Measurements from ENCODE around the gene PRKCSH.

Gene PRKCSH

DNA sequence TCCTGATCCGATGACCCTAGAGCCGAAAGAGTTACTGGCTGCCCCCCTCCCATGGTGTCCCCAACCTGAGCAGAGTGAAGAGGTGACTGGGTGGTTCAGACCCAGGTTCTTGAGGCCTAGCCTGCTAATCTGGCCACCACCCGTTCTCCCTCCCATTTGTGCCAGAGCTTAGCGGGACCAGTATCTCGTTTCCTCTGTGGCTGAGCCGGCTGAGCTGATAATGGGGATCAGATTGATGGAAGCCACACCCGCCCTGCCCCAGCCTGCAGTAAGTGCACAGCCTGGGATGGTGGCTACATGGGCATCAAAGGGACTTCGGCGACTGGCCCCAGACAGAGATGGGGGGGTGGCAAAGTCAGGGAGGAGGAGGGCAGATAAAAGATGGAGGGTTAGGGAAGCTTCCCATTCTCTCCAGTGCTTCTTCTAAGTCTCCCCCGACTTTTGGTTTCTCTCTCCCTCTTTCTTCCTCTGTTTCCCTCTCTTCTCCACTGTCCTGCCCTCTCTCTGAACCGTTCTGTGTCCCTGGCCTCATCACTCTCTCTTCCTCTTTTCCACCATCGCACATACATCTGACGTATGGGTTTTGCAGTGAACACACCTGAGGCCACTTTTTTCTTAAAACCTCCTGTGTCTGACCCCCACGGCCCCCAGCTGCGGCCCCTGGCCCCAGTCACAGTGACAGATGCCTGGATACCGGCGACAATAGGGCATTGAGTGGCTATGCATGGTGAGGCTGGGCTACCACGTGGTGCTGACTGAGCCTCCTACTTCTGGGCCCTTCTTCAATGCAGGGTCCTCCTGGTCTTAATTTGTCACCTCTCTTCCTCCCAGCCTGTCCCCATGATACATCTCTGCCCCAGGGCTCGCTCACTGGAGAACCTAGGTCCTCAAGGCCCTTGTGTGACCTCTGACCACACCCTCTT, 43.0 kb downstream of the PRKCSH start:
- DNase-seq (ENCODE audit: low read depth), result no peak

- DNase-seq (ENCODE audit: low read depth), result no peak
Measured at GRCh38 chr19:11479090-11479897, 43.9 kb downstream of the PRKCSH start.

GRCh38 chr19:11479898-11480714, 44.7 kb downstream of the PRKCSH start:
- no peak for DNase-seq (ENCODE audit: low read depth)

DNA sequence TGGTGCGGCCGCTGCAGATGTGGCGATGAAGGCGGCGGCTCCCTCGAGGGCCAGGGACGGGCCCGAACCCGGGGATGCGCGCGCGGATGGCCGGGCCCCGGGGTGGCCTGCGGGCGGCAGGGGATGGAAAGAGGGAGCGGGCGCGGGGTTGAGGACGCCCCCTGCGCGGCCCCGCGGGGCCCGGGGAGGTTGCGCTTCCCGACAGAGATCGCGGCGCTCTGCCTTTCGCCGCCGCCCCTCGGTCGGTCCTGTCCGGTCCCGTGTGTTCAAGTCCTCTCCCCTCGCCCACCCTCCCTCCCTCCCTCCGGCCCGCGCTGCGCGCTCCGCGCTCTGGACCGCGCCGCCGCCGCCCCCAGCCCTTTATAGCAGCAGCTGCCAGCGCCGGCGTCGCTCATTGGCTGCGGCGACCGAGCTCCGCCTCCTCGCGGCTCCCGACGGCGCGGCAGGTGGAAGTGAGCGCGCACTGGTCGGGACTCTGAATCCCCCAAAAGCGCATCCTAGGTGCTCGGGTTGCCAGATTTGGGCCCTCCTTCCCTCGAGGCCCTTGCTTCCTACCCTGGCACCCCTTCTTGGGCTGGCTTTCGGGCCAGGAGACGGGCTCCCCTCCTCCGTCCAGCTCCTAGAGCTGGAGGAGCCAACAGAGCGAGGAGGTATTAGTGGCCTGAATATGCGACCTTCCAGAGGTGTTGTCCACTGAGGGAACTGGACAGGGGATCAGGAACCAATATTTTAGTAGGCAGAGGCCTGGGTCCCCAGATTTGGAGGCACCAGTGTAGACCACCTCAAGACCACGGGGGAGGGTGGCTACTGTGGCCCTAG, 45.5 kb downstream of the PRKCSH start, which contains the start of gene ELAVL3:
ELAVL3 (minus strand) TSS at position 332 of the 819 bp plus-strand sequence. CDS start 438 bp downstream, outside the sequence.
- DNase-seq (ENCODE audit: low read depth), result no peak

- peak; percentile 71 for DNase-seq (ENCODE audit: low read depth)
Measured at GRCh38 chr19:11481534-11482383, 46.3 kb downstream of the PRKCSH start.

DNA sequence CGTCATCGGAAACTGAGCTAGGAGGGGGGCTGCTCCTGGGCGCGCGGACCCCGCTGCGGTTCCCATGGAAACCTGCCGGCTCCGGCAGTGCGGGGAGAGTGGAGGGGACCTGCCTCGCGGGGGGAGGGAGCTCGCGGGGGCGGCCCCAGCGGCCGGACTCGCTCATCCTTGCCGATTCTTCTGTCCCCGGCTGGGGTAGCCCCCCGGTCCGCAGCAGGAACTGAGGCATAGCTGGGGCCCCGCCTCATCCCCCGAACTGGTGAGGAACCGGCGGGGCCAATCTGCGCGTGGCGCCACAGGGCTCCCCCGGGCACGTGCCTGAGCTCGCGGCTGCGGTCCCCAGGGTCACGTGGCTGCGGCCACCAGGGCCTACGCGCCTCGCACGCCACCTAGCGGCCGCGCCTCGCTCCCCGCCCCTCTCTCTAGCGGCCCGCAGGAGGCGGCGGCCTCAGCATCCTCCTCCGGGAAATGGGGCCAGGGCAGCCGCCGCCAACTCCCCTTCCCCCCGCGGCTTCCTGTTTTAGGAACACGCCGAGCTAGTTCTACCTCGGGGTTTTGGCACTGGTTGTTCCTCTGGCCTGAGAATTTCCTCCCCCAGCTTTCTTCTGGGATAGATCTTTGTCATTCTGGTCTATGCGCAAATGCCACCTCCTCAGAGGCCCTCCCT, 47.1 kb downstream of the PRKCSH start:
- peak; percentile 47 for DNase-seq (ENCODE audit: low read depth)

- no peak for DNase-seq (ENCODE audit: low read depth)
Measured at GRCh38 chr19:11483366-11484111, 48.1 kb downstream of the PRKCSH start.

- no peak for DNase-seq (ENCODE audit: low read depth)
Measured at GRCh38 chr19:11485245-11485837, 49.9 kb downstream of the PRKCSH start.

GRCh38 chr19:11486661-11487503, 51.4 kb downstream of the PRKCSH start:
- DNase-seq (ENCODE audit: low read depth), result no peak

DNA sequence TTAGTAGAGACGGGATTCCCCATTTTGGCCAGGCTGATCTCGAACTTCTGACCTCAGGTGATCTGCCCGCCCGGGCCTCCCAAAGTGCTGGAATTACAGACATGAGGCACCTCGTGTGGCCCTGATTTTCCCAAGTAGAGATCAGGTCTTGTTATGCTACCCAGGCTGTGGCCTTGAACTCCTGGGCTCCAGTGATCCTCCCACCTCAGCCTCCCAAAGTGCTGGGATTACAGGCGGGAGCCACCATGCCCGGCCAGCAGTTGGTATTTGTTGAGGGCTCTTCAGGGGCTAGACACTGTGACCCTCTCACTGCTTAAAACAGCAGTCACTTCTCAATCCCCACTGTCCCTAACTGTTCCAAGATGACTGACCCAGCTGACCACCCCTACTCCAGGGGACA, 53.9 kb downstream of the PRKCSH start:
- DNase-seq (ENCODE audit: low read depth), result no peak

DNA sequence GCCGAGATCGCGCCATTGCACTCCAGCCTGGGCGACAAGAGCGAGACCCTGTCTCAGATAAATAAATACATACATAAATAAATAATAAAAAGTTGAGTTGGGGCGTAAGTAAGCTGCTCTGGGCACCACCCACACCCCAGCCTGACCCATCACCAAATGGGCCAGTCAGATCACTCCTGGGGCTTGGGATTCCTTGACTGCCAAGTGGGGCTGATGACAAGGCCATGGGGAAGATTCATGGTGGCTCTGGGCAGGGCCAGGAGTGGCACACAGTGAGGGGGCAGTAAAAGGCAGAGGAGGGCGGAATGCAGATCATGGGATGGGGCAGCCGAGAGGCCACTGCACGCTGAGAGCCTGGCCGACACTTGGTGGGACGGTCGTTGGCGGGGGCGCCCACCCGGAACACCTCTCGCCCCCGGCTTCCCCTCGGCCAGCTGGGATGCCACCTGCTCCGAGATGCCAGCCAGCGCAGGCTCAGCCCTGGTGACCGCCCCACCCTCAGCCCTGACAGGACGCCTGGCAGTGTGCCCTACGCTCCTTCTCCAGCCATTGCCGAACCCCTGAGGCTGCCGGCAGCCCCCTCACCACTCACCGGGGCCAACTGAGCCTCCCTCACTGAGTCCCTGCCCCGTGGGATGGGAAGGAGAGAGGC, 59.3 kb downstream of the PRKCSH start:
- no peak for DNase-seq (ENCODE audit: low read depth)

DNA sequence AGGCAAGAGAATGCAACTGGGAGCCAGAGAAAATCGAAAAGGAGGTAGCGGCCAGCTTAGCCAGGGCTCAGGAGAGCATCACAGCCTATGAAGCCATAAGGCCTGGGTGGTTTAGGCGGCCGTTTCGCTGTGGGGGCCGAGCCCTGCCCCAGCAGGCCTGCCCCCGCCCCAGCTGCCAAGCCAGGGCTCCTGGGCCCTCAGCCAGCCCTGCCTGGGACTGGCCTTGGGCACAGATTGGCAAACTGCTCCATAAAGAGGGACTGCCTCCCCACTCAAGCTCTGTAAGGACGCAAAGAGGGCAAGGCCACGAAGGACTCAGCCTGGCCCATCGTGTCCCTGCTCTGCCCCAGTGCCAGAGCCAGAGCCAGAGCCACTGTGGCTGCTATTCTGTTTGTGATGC, 60.0 kb downstream of the PRKCSH start:
- no peak for DNase-seq (ENCODE audit: low read depth)

GRCh38 chr19:11495885-11496284, 60.5 kb downstream of the PRKCSH start:
- no peak for DNase-seq (ENCODE audit: low read depth)

DNA sequence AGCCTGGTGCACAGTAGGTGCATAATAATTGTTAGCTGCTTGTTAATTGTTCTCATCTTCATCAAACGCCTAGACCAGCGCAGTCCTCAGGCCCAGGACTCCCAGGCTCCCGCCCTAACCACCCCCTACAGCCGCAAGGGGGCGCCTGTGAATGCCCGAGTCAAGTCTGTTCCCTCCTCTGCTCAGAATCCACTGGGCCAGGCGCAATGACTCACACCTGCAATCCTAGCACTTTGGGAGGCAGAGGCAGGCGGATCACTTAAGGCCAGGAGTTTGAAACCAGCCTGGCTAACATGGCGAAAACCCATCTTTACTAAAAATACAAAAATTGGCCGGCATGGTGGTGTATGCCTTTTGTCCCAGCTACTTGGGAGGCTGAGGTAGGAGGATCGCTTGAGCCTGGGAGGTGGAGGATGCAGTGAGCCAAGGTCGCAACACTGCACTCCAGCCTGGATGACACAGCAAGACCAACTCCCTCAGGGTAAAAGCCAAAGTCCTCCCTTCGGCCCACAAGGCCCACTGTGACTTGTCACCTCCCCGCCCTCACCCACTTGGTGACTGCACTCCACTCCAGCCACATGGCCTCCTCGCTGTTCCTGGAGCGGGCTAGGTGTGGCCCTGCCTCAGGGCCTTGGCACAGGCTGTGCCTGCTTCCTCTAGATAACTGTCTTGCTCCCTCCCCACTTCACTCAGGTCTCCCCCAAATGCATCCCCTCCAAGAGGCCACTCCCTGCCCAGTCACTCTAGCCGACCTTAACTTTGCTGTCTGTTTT, 61.1 kb downstream of the PRKCSH start:
- peak; percentile 51 for DNase-seq (ENCODE audit: low read depth)

DNA sequence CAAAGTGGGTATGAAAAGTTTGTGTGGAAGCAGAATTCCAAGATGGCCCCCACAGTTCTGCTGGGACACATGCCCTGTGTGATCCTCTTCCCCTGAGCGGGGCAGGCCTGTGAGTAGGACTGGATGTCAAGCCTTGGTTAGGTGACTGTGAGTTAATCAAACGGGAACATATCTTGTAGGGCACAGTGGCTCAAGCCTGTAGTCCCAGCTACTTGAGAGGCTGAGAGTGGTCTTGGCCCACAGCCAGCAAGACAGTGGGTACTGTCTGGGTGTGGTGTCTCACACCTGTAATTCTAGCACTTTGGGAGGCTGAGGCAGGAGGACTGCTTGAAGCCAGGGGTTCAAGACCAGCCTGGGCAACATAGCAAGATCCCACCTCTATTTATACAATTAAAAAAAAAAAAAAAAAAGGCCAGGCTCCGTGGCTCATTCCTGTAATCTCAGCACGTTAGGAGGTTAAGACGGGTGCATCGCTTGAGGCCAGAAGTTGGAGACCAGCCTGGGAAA, 63.8 kb downstream of the PRKCSH start:
- DNase-seq (ENCODE audit: low read depth), result no peak

- DNase-seq (ENCODE audit: low read depth), result no peak
Measured at GRCh38 chr19:11499890-11500420, 64.5 kb downstream of the PRKCSH start.
